Dendritic cell treated with granulocyte-macrophage colony-stimulating factor and Interleukin-4, amounts not matched to agents 40 ng/mL and 50 ng/mL, for 4 days (primary cell): ENCODE results near the gene BRINP3.

Experiments used
- H3K27ac Mint-ChIP-seq: one replicate; pipeline ENCODE4 v1.8.0; 2022; ENCODE audit warnings: mild to moderate bottlenecking, mixed read lengths
- H3K27me3 Mint-ChIP-seq: one replicate; pipeline ENCODE4 v1.8.0; 2022; ENCODE audit warnings: mild to moderate bottlenecking, mixed read lengths
- H3K36me3 Mint-ChIP-seq: one replicate; pipeline ENCODE4 v1.8.0; 2022; ENCODE audit warnings: low read depth, mixed read lengths
- H3K4me1 Mint-ChIP-seq: one replicate; pipeline ENCODE4 v1.8.0; 2022; ENCODE audit warnings: low read depth, mixed read lengths
- H3K4me3 Mint-ChIP-seq: one replicate; pipeline ENCODE4 v1.8.0; 2022; ENCODE audit warnings: mild to moderate bottlenecking, moderate library complexity, mixed read lengths
- H3K9me3 Mint-ChIP-seq: one replicate; pipeline ENCODE4 v1.8.0; 2022; ENCODE audit warnings: mixed read lengths
- intact Hi-C: fragments of 100-400 bp; cut with micrococcal nuclease; formaldehyde crosslinking; loops from one replicate; pipeline ENCODE4 v1.15.0; 2022

Gene BRINP3

DNA sequence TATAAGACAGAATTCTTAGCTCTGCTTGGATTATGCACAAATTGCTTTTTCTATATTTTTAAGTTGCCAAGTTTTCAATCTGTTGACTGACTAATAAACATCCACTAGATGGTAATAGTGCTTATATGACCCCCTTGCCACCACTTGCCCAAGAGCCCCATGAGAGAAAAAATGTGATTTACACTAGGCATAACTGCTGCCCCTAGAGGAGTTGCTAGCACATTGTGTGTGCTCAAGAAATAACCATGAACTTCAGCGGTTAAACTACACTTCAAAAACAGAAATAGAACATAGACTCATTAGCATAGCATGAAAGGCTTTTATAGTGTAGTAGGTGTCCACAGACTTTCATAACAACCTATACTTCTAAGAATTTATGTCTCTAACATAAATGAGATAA is 61.4 kb downstream of the BRINP3 start:
- intact Hi-C loops, result no loop called here
- H3K27ac Mint-ChIP-seq, result no peak overlapping the region
- H3K9me3 Mint-ChIP-seq, result no peaks in the 10 kb centered on the region
- H3K27me3 Mint-ChIP-seq, result no peaks in the 10 kb centered on the region
- H3K4me1 Mint-ChIP-seq, result no peaks in the 10 kb centered on the region
- no peak overlapping the region for H3K4me3 Mint-ChIP-seq
- no peaks in the 10 kb centered on the region for H3K36me3 Mint-ChIP-seq

DNA sequence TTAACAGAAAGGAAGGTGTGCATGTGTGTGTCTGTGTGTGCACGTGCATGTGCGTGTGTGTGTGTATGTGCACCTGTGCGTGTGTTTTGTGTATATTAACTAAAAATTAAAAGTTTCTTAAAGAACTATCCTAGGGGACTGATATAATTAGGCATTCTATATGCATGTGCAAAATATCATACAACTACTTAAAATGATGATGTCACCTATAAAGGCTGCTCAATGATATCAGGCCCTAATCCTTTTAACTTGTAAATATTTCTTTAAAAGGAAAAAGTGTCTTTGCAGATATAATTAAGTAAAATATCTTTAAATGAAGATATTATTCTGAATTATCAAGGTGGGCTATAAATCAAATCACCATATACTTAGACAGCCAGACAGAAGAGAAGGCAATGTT is 64.5 kb downstream of the BRINP3 start:
- no peak overlapping the region for H3K4me3 Mint-ChIP-seq
- intact Hi-C loops, result no loop called here
- peaks cover 11% of the 10 kb centered on the region for H3K9me3 Mint-ChIP-seq
- H3K27me3 Mint-ChIP-seq, result no peaks in the 10 kb centered on the region
- H3K36me3 Mint-ChIP-seq, result no peaks in the 10 kb centered on the region
- no peak overlapping the region for H3K27ac Mint-ChIP-seq
- no peaks in the 10 kb centered on the region for H3K4me1 Mint-ChIP-seq

- H3K4me3 Mint-ChIP-seq, result no peak overlapping the region
- H3K9me3 Mint-ChIP-seq, result no peaks in the 10 kb centered on the region
- no peaks in the 10 kb centered on the region for H3K4me1 Mint-ChIP-seq
- no peaks in the 10 kb centered on the region for H3K27me3 Mint-ChIP-seq
- intact Hi-C loops, result no loop called here
- no peaks in the 10 kb centered on the region for H3K36me3 Mint-ChIP-seq
- no peak overlapping the region for H3K27ac Mint-ChIP-seq
These were observed 74.3 kb downstream of the BRINP3 start for GRCh38 chr1:190403402-190403801.

DNA sequence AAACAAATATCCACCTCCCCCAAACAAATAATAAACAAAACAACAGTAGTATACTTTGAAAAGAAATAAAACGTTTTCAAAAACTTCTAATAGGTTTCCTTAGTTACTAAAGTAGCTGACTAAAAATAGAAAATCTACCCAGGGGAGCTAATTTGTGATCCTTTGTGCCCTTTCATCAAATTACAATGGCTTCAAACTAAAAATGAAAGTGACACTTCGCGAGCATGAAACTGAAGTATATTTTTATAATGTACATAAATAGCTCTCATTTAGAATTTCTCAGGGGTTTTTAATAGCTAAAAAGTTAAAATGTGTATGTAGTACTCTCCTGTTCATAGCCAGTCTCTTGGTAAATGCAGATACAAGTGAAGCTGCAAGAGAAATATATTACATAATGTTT is 78.4 kb downstream of the BRINP3 start:
- H3K27me3 Mint-ChIP-seq, result no peaks in the 10 kb centered on the region
- intact Hi-C loops, result no loop called here
- no peak overlapping the region for H3K4me3 Mint-ChIP-seq
- H3K27ac Mint-ChIP-seq, result no peak overlapping the region
- no peaks in the 10 kb centered on the region for H3K36me3 Mint-ChIP-seq
- no peaks in the 10 kb centered on the region for H3K9me3 Mint-ChIP-seq
- H3K4me1 Mint-ChIP-seq, result no peaks in the 10 kb centered on the region

DNA sequence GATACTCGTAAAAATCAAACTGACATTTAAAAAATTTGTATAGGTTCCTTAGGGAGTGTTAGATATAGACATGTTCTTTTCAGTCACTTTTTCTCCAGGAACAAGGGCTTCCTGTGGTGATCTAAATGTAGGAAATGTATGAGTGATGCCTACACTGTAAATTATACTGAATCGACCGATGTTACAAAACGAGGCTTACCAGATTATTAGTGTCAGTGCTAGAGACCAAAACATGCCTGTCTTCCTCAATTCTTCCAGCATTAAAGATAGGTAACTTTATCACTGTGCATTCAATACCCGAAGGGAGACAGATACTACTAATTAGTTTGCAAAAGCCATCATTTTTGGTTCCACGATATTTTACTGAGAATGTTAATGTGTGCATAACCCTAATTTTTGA is 86.1 kb downstream of the BRINP3 start:
- H3K4me1 Mint-ChIP-seq, result no peaks in the 10 kb centered on the region
- no peaks in the 10 kb centered on the region for H3K27me3 Mint-ChIP-seq
- H3K27ac Mint-ChIP-seq, result no peak overlapping the region
- no peak overlapping the region for H3K4me3 Mint-ChIP-seq
- no peaks in the 10 kb centered on the region for H3K36me3 Mint-ChIP-seq
- no peaks in the 10 kb centered on the region for H3K9me3 Mint-ChIP-seq
- intact Hi-C loops, result no loop called here

DNA sequence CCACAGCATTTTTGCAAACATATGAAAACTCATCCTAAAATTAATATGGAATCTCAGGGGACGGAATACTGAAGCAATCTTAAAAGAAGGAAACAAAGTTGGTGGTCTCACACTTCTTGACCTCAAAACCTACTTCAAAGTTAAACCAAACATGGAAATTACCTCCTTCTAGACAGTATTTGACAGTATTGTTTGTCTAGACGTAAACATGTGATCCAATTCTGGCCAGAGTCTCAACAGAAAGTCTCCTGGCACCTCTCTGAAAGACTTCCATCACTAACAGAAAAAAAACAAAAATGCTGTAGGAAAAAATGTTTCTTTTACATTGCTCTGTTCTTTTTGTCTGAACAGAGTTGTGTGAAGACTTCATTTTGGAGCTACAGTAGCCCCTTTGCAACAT is 99.7 kb downstream of the BRINP3 start:
- intact Hi-C loops, result no loop called here
- Mint-ChIP-seq H3K27me3 (no peaks in the 10 kb centered on the region), H3K27ac (no peak overlapping the region), H3K4me1 (no peaks in the 10 kb centered on the region), H3K4me3 (no peak overlapping the region), H3K9me3 (no peaks in the 10 kb centered on the region), H3K36me3 (no peaks in the 10 kb centered on the region)

- H3K4me1 Mint-ChIP-seq, result no peaks in the 10 kb centered on the region
- no peaks in the 10 kb centered on the region for H3K36me3 Mint-ChIP-seq
- intact Hi-C loops, result no loop called here
- H3K4me3 Mint-ChIP-seq, result no peak overlapping the region
- H3K9me3 Mint-ChIP-seq, result no peaks in the 10 kb centered on the region
- H3K27ac Mint-ChIP-seq, result no peak overlapping the region
- no peaks in the 10 kb centered on the region for H3K27me3 Mint-ChIP-seq
These were observed 100.4 kb downstream of the BRINP3 start for GRCh38 chr1:190377294-190377693.

DNA sequence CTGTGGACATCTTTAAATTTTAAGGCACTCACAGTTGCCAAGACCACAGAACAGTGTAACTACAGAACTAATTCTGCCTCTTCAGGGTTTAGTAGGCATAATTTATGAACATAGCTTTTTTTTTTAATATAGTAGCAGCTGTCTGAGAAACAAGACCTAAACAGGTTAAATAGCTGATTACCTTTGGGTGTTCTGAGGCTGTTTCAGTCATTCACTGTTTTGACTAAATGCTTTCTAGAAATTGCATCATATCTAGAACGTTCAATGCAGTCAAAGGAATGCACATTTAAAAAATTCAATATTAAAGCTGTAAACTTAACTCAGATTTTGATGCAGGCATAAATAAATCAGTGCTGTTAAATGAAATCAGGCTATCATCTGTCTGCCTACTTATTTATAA is 101.6 kb downstream of the BRINP3 start:
- Mint-ChIP-seq H3K9me3 (no peaks in the 10 kb centered on the region), H3K4me1 (no peaks in the 10 kb centered on the region), H3K36me3 (no peaks in the 10 kb centered on the region), H3K27ac (no peak overlapping the region), H3K27me3 (no peaks in the 10 kb centered on the region), H3K4me3 (no peak overlapping the region)
- intact Hi-C loops, result no loop called here

DNA sequence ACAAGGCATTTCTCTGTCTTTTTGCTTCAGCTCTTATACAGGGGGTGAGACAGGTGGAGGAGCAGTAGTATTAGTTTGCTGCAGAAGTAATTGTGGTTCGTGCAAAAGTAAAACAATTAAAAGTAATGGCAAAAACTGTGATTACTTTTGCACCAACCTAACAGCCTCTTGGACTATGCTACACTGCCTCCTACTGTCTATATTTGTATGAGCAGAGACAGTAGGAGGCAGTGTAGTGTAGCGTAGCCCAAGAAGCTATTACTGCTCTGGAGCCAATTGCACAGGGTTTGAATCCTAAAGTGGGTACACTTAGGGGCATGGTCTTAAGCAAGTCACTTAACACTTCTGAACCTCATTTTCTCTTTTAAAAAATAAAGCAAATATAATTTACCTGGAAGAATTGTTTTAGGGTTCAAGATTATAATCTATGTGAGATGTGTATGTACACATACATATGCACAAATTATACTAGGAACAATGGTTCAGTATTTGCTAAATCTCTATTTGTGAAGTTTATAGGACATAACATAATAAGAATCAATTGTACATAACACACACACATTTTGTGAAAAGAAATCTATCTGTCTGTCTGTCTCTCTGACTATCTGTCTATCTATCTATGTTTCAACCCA is 103.8 kb downstream of the BRINP3 start:
- Mint-ChIP-seq H3K36me3 (no peaks in the 10 kb centered on the region), H3K4me3 (no peak overlapping the region), H3K4me1 (no peaks in the 10 kb centered on the region), H3K27me3 (no peaks in the 10 kb centered on the region), H3K27ac (no peak overlapping the region), H3K9me3 (no peaks in the 10 kb centered on the region)
- intact Hi-C loops, result no loop called here

DNA sequence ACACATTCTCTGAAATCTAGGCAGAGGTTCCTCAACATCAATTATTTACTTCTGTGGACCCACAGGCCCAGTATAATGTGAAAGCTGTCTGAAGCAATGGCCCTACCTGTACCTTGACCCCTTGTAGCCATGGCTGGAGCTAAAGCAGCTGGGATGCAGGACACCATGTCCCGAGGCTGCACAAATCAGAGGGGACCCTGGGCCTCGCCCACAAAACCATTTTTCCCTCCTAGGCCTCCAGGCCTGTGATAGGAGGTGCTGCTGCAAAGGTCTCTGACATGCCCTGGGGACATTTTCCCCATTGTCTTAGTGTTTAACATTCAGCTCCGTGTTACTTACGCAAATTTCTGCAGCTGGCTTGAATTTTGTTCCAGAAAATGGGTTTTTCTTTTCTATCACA is 110.5 kb downstream of the BRINP3 start:
- intact Hi-C loops, result no loop called here
- Mint-ChIP-seq H3K4me3 (no peak overlapping the region), H3K27me3 (no peaks in the 10 kb centered on the region), H3K36me3 (no peaks in the 10 kb centered on the region), H3K27ac (no peak overlapping the region), H3K9me3 (peaks cover 36% of the 10 kb centered on the region), H3K4me1 (no peaks in the 10 kb centered on the region)

GRCh38 chr1:190365283-190365682 is 112.4 kb downstream of the BRINP3 start:
- intact Hi-C loops, result no loop called here
- Mint-ChIP-seq H3K27ac (no peak overlapping the region), H3K4me1 (no peaks in the 10 kb centered on the region), H3K9me3 (peaks cover 45% of the 10 kb centered on the region), H3K36me3 (no peaks in the 10 kb centered on the region), H3K4me3 (no peak overlapping the region), H3K27me3 (no peaks in the 10 kb centered on the region)

GRCh38 chr1:190353538-190354101 is 124.0 kb downstream of the BRINP3 start:
- Mint-ChIP-seq H3K36me3 (no peaks in the 10 kb centered on the region), H3K27ac (no peak overlapping the region)
- intact Hi-C loops, result no loop called here

GRCh38 chr1:190344454-190344853 is 133.2 kb downstream of the BRINP3 start:
- Mint-ChIP-seq H3K4me1 (no peaks in the 10 kb centered on the region), H3K36me3 (no peaks in the 10 kb centered on the region)
- intact Hi-C loops, result no loop called here

More at GRCh38 chr1:190353538-190354101, 124.0 kb downstream of the BRINP3 start:
- H3K9me3 Mint-ChIP-seq, result no peaks in the 10 kb centered on the region
- H3K4me1 Mint-ChIP-seq, result no peaks in the 10 kb centered on the region
- H3K4me3 Mint-ChIP-seq, result no peak overlapping the region
- no peaks in the 10 kb centered on the region for H3K27me3 Mint-ChIP-seq

DNA sequence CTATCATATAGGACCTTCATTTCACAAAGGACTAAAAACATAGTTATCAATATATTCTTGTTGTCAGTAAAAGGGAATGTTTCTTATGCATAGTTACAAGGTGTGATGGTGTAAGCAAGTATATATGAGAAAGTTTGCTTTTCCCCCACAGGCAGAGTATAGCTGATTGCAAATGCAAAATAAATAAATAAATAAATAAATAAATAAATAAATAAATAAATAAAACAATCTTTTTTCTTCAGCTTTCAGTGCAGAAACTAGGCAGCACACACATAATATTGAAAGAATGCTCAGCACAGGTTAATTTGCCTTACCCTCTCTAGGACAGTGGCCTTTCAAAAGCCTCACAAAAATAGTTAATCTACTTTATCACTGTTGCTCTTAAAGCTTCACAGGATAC is 138.8 kb downstream of the BRINP3 start:
- intact Hi-C loops, result no loop called here
- H3K36me3 Mint-ChIP-seq, result no peaks in the 10 kb centered on the region
- H3K4me3 Mint-ChIP-seq, result no peak overlapping the region
- no peaks in the 10 kb centered on the region for H3K27me3 Mint-ChIP-seq
- H3K27ac Mint-ChIP-seq, result no peak overlapping the region
- no peaks in the 10 kb centered on the region for H3K9me3 Mint-ChIP-seq
- H3K4me1 Mint-ChIP-seq, result no peaks in the 10 kb centered on the region

More at GRCh38 chr1:190344454-190344853, 133.2 kb downstream of the BRINP3 start:
- Mint-ChIP-seq H3K9me3 (no peaks in the 10 kb centered on the region), H3K27ac (no peak overlapping the region), H3K4me3 (no peak overlapping the region), H3K27me3 (no peaks in the 10 kb centered on the region)

GRCh38 chr1:190328871-190329270 is 148.8 kb downstream of the BRINP3 start:
- intact Hi-C loops, result no loop called here
- no peaks in the 10 kb centered on the region for H3K4me1 Mint-ChIP-seq
- no peak overlapping the region for H3K27ac Mint-ChIP-seq
- H3K4me3 Mint-ChIP-seq, result no peak overlapping the region
- no peaks in the 10 kb centered on the region for H3K36me3 Mint-ChIP-seq
- H3K9me3 Mint-ChIP-seq, result no peaks in the 10 kb centered on the region
- no peaks in the 10 kb centered on the region for H3K27me3 Mint-ChIP-seq
